Measurements from ENCODE around the gene FRRS1L.

Gene FRRS1L

GRCh38 chr9:109107402-109108240, 59.4 kb downstream of the FRRS1L start:
- DNase-seq (ENCODE audit: low read depth) = no peak

GRCh38 chr9:109101810-109102209, 65.2 kb downstream of the FRRS1L start:
- DNase-seq (ENCODE audit: low read depth) = no peak

GRCh38 chr9:109101202-109101595, 65.8 kb downstream of the FRRS1L start:
- no peak for DNase-seq (ENCODE audit: low read depth)

- no peak for DNase-seq (ENCODE audit: low read depth)
Measured at GRCh38 chr9:109100543-109101201, 66.4 kb downstream of the FRRS1L start.

- DNase-seq (ENCODE audit: low read depth) = no peak
Measured at GRCh38 chr9:109098960-109099308, 68.1 kb downstream of the FRRS1L start.

- no peak for DNase-seq (ENCODE audit: low read depth)
Measured at GRCh38 chr9:109098171-109098959, 68.7 kb downstream of the FRRS1L start.

- DNase-seq (ENCODE audit: low read depth) = no peak
Measured at GRCh38 chr9:109097146-109097545, 69.9 kb downstream of the FRRS1L start.

- no peak for DNase-seq (ENCODE audit: low read depth)
Measured at GRCh38 chr9:109095321-109095720, 71.7 kb downstream of the FRRS1L start.

GRCh38 chr9:109094268-109094667, 72.8 kb downstream of the FRRS1L start:
- no peak for DNase-seq (ENCODE audit: low read depth)

- DNase-seq (ENCODE audit: low read depth) = no peak
Measured at GRCh38 chr9:109092587-109092986, 74.5 kb downstream of the FRRS1L start.

- DNase-seq (ENCODE audit: low read depth) = no peak
Measured at GRCh38 chr9:109092051-109092580, 74.9 kb downstream of the FRRS1L start.

- no peak for DNase-seq (ENCODE audit: low read depth)
Measured at GRCh38 chr9:109088221-109088620, 78.8 kb downstream of the FRRS1L start.

GRCh38 chr9:109087795-109088194, 79.3 kb downstream of the FRRS1L start:
- no peak for DNase-seq (ENCODE audit: low read depth)

GRCh38 chr9:109086221-109086620, 80.8 kb downstream of the FRRS1L start:
- no peak for DNase-seq (ENCODE audit: low read depth)

- DNase-seq (ENCODE audit: low read depth) = no peak
Measured at GRCh38 chr9:109085510-109085909, 81.5 kb downstream of the FRRS1L start.

- DNase-seq (ENCODE audit: low read depth) = no peak
Measured at GRCh38 chr9:109083813-109084405, 83.1 kb downstream of the FRRS1L start.

- no peak for DNase-seq (ENCODE audit: low read depth)
Measured at GRCh38 chr9:109083141-109083540, 83.9 kb downstream of the FRRS1L start.

GRCh38 chr9:109082091-109082620, 84.9 kb downstream of the FRRS1L start:
- no peak for DNase-seq (ENCODE audit: low read depth)

Data from stimulated activated CD8-positive, alpha-beta memory T cell treated with anti-CD3 and anti-CD28 coated beads, Interleukin-7, amount 100 ng/mL, for 24 hours (primary cell).